Measurements from ENCODE around the gene HMGXB3. TPM values are rescaled to one million over a fixed set of nuclear protein-coding genes. Genes with fewer than 3 reads are reported as not detected.

The HMGXB3 gene
- total RNA-seq (51.5 TPM), polyA plus RNA-seq (10 to 100 TPM; 11.0 to 13.1 (median 12.5) TPM)

- Mint-ChIP-seq H3K27me3 (peaks cover 4% of the 10 kb centered on the region), H3K4me1 (peaks cover 21 to 48% (median 40%) of the 10 kb centered on the region in 4 donors), H3K9me3 (no peaks in the 10 kb centered on the region), H3K36me3 (peaks cover 20% of the 10 kb centered on the region), H3K27ac (peak within 1 kb of the TSS; percentile 90 to 96 (median 94)), H3K4me3 (peak within 1 kb of the TSS; percentile 89 to 96 (median 96))
- Histone ChIP-seq H3K27me3 (ENCODE audit: control insufficient read depth, insufficient read depth, low read length) (no peaks in the 10 kb centered on the region), H3K4me3 (ENCODE audit: low read depth, low read length) (peak within 1 kb of the TSS; percentile 97), H3K4me1 (ENCODE audit: control insufficient read depth, insufficient read depth, low read length, poor library complexity, severe bottlenecking) (peaks cover 29% of the 10 kb centered on the region), H3K36me3 (ENCODE audit: control insufficient read depth, insufficient read depth, low read length) (peaks cover 10% of the 10 kb centered on the region), H3K27ac (ENCODE audit: insufficient read depth, low read length, poor library complexity, severe bottlenecking) (peak within 1 kb of the TSS; percentile 85), H3K9me3 (ENCODE audit: control insufficient read depth in 2 of 2, low read length in 2 of 2) (no peaks in the 10 kb centered on the region)
- ATAC-seq (ENCODE audit: low read depth in 2 of 2) (peak; percentile 74 to 77), DNase-seq (peak; percentile 80 to 94 (median 80))
These were observed at the start of gene HMGXB3, which contains the start of gene TIGD6 for GRCh38 chr5:150000256-150000989. Gene HMGXB3, plus strand, starts transcription at chr5:150000739. Its CDS starts 4,114 bp downstream, at chr5:150004853. Gene TIGD6, minus strand, starts transcription at chr5:150000654. Its CDS starts 4,306 bp downstream, at chr5:149996348.

DNA sequence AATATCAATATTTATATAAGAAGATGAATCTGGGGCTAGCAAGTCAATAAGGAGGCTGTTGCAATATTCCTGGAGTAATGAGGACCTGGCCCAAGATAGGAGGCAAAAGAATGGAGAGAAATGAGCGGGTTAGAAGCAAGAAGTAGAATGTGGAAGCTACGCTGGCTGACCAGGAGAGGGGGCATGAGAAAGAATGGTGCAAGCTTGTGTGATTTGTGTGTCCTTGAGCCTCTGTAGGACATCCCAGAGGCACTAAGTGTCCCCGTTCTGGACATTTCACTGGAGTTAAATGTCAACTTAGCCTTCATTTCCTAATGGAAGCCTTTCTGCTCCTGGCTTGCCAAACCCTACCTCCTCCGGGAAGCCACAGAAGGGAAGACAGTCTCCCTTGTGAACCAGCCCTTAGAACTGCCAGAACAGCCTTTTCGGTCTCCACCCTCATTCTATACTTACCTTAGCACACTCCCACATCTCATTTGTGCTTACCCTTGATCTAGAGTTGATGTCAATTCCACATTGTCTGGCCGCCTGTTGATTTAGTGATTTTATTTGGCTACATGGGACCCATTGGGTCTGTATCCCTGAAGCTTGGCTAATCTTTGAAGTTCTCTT, 49.3 kb upstream of the HMGXB3 start:
- H3K4me1 ChIP-seq (ENCODE audit: control insufficient read depth, insufficient read depth, low read length, poor library complexity, severe bottlenecking): no peaks in the 10 kb centered on the region
- peaks cover 16% of the 10 kb centered on the region for H3K27me3 Mint-ChIP-seq
- H3K4me3 Mint-ChIP-seq: no peak overlapping the region
- no peaks in the 10 kb centered on the region for H3K4me1 Mint-ChIP-seq
- H3K9me3 ChIP-seq (ENCODE audit: control insufficient read depth in 2 of 2, low read length in 2 of 2): no peaks in the 10 kb centered on the region
- H3K36me3 ChIP-seq (ENCODE audit: control insufficient read depth, insufficient read depth, low read length): no peaks in the 10 kb centered on the region
- H3K36me3 Mint-ChIP-seq: no peaks in the 10 kb centered on the region
- DNase-seq (no peak), ATAC-seq (ENCODE audit: low read depth in 2 of 2) (no peak)
- H3K27ac ChIP-seq (ENCODE audit: insufficient read depth, low read length, poor library complexity, severe bottlenecking): no peak overlapping the region
- peaks cover 5% of the 10 kb centered on the region for H3K27me3 ChIP-seq (ENCODE audit: control insufficient read depth, insufficient read depth, low read length)
- H3K9me3 Mint-ChIP-seq: no peaks in the 10 kb centered on the region
- H3K27ac Mint-ChIP-seq: no peak overlapping the region
- H3K4me3 ChIP-seq (ENCODE audit: low read depth, low read length): no peak overlapping the region

GRCh38 chr5:149953436-149954121, 47.0 kb upstream of the HMGXB3 start:
- H3K9me3 ChIP-seq (ENCODE audit: control insufficient read depth in 2 of 2, low read length in 2 of 2): no peaks in the 10 kb centered on the region
- H3K27me3 ChIP-seq (ENCODE audit: control insufficient read depth, insufficient read depth, low read length): no peaks in the 10 kb centered on the region
- H3K27ac ChIP-seq (ENCODE audit: insufficient read depth, low read length, poor library complexity, severe bottlenecking): no peak overlapping the region
- no peaks in the 10 kb centered on the region for H3K36me3 ChIP-seq (ENCODE audit: control insufficient read depth, insufficient read depth, low read length)
- no peak for ATAC-seq (ENCODE audit: low read depth in 2 of 2)
- H3K27me3 Mint-ChIP-seq: peaks cover 13% of the 10 kb centered on the region
- H3K4me3 Mint-ChIP-seq: no peak overlapping the region
- H3K4me1 Mint-ChIP-seq: no peaks in the 10 kb centered on the region
- H3K4me3 ChIP-seq (ENCODE audit: low read depth, low read length): no peak overlapping the region
- no peak for DNase-seq
- no peaks in the 10 kb centered on the region for H3K36me3 Mint-ChIP-seq
- H3K27ac Mint-ChIP-seq: no peak overlapping the region
- H3K9me3 Mint-ChIP-seq: no peaks in the 10 kb centered on the region
- no peaks in the 10 kb centered on the region for H3K4me1 ChIP-seq (ENCODE audit: control insufficient read depth, insufficient read depth, low read length, poor library complexity, severe bottlenecking)

DNA sequence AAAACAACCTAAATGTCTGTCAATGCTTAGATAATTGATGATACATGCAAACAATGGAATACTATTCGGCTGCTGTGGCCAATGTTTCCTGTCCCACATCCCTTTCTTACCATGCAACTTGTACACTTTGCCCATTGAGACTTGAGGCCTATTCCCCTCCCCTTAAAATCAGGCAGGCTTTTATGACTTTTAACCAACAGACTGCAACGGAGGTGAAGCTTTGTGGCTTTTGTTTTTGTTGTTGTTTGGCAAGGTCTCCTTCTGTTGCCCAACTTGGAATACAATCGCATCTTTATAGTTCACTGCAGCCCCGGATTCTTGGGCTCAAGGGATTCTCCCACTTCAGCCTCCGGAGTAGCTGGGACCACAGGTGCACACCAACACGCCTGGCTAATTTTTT, 45.7 kb upstream of the HMGXB3 start:
- no peaks in the 10 kb centered on the region for H3K27me3 ChIP-seq (ENCODE audit: control insufficient read depth, insufficient read depth, low read length)
- no peaks in the 10 kb centered on the region for H3K9me3 ChIP-seq (ENCODE audit: control insufficient read depth in 2 of 2, low read length in 2 of 2)
- H3K4me1 ChIP-seq (ENCODE audit: control insufficient read depth, insufficient read depth, low read length, poor library complexity, severe bottlenecking): peaks cover 5% of the 10 kb centered on the region
- Mint-ChIP-seq H3K9me3 (no peaks in the 10 kb centered on the region), H3K4me1 (peaks cover 4 to 11% (median 6%) of the 10 kb centered on the region in 4 donors), H3K36me3 (no peaks in the 10 kb centered on the region), H3K4me3 (no peak overlapping the region), H3K27ac (no peak overlapping the region), H3K27me3 (peaks cover 7% of the 10 kb centered on the region)
- no peak overlapping the region for H3K27ac ChIP-seq (ENCODE audit: insufficient read depth, low read length, poor library complexity, severe bottlenecking)
- no peak overlapping the region for H3K4me3 ChIP-seq (ENCODE audit: low read depth, low read length)
- H3K36me3 ChIP-seq (ENCODE audit: control insufficient read depth, insufficient read depth, low read length): no peaks in the 10 kb centered on the region
- ATAC-seq (ENCODE audit: low read depth in 2 of 2): no peak
- DNase-seq: no peak

- no peak overlapping the region for H3K27ac Mint-ChIP-seq
- Histone ChIP-seq H3K4me3 (ENCODE audit: low read depth, low read length) (no peak overlapping the region), H3K4me1 (ENCODE audit: control insufficient read depth, insufficient read depth, low read length, poor library complexity, severe bottlenecking) (peaks cover 14% of the 10 kb centered on the region), H3K27me3 (ENCODE audit: control insufficient read depth, insufficient read depth, low read length) (no peaks in the 10 kb centered on the region), H3K36me3 (ENCODE audit: control insufficient read depth, insufficient read depth, low read length) (no peaks in the 10 kb centered on the region), H3K27ac (ENCODE audit: insufficient read depth, low read length, poor library complexity, severe bottlenecking) (no peak overlapping the region), H3K9me3 (ENCODE audit: control insufficient read depth in 2 of 2, low read length in 2 of 2) (no peaks in the 10 kb centered on the region)
- ATAC-seq (ENCODE audit: low read depth in 2 of 2) (no peak), DNase-seq (no peak)
- H3K27me3 Mint-ChIP-seq: no peaks in the 10 kb centered on the region
- H3K4me1 Mint-ChIP-seq: peaks cover 9 to 24% (median 18%) of the 10 kb centered on the region in 4 donors
- H3K9me3 Mint-ChIP-seq: no peaks in the 10 kb centered on the region
- no peaks in the 10 kb centered on the region for H3K36me3 Mint-ChIP-seq
- H3K4me3 Mint-ChIP-seq: peak overlapping the region in 1 of 4 donors; percentile 19
These were observed 43.9 kb upstream of the HMGXB3 start for GRCh38 chr5:149956685-149957084.

DNA sequence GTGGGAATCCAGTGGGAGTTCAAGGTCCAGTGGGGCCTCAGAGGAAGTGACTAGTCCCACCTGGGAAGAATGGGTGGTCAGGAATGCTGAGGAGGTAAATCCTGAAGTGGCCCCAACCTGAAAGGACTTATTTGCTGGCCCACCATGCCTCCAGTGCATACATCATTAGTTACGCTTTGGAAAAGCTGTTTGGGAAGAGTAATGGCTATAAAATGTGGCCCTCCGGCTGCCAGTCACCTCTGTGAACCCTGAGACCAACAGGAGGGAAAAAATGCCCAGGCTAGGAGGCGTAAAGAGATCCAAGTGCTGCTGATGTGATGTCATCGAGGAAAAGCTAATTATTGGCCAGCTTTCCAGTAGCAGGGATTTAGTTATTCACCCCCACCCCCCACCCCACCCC, 42.7 kb upstream of the HMGXB3 start:
- ATAC-seq (ENCODE audit: low read depth in 2 of 2) (no peak), DNase-seq (no peak)
- Mint-ChIP-seq H3K9me3 (no peaks in the 10 kb centered on the region), H3K4me3 (peak overlapping the region in 2 of 4 donors; percentile 16 to 40), H3K27ac (no peak overlapping the region), H3K4me1 (peaks cover 9 to 33% (median 26%) of the 10 kb centered on the region in 4 donors), H3K27me3 (no peaks in the 10 kb centered on the region), H3K36me3 (peaks cover 3% of the 10 kb centered on the region)
- no peak overlapping the region for H3K4me3 ChIP-seq (ENCODE audit: low read depth, low read length)
- H3K36me3 ChIP-seq (ENCODE audit: control insufficient read depth, insufficient read depth, low read length): no peaks in the 10 kb centered on the region
- no peaks in the 10 kb centered on the region for H3K9me3 ChIP-seq (ENCODE audit: control insufficient read depth in 2 of 2, low read length in 2 of 2)
- H3K27me3 ChIP-seq (ENCODE audit: control insufficient read depth, insufficient read depth, low read length): no peaks in the 10 kb centered on the region
- H3K4me1 ChIP-seq (ENCODE audit: control insufficient read depth, insufficient read depth, low read length, poor library complexity, severe bottlenecking): peaks cover 20% of the 10 kb centered on the region
- no peak overlapping the region for H3K27ac ChIP-seq (ENCODE audit: insufficient read depth, low read length, poor library complexity, severe bottlenecking)

DNA sequence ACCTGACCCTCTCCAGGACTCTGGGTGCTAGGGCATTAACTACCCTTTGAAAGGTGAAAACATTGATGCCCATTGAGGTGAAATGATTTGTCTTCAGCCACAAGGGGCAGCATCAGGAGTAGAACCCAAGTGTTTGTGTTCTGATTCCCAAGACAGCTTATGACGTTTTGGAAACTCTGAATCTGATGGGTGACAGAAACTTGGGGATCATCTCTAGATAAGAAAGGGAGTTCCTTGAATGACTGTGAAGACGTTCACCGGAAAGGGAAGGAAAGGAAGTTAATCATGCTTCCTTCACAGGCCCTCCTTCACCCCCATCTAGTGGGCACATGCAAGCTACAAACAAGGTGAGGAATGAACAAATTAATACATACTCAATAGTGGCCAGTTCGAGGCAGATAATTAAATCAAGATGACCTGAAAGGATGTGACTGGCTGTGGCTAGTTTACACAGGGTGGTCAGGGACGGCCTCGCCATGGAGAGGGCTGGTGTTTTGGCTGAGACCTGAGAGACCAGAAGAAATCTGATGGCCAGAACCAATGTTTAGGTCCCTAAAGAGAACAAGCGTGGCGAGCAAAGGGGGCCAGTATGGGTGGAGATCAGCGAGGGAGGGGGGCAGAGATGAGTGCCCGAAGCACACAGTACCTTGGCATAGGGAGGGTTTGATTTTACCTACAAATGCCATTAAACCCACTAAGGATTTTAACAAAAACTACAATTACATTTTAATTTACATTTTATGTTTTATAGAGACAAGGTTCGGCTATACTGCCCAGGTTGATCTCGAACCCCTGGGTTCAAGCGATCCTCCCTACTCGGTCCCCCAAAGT, 40.9 kb upstream of the HMGXB3 start:
- Mint-ChIP-seq H3K4me1 (peaks cover 13 to 35% (median 27%) of the 10 kb centered on the region in 4 donors), H3K27me3 (no peaks in the 10 kb centered on the region), H3K9me3 (no peaks in the 10 kb centered on the region), H3K27ac (peak overlapping the region; percentile 91 to 99 (median 96)), H3K36me3 (peaks cover 4% of the 10 kb centered on the region), H3K4me3 (peak overlapping the region; percentile 93 to 97 (median 96))
- H3K4me1 ChIP-seq (ENCODE audit: control insufficient read depth, insufficient read depth, low read length, poor library complexity, severe bottlenecking): peaks cover 20% of the 10 kb centered on the region
- DNase-seq (peak; percentile 22 to 73 (median 31)), ATAC-seq (ENCODE audit: low read depth in 2 of 2) (no peak)
- H3K27me3 ChIP-seq (ENCODE audit: control insufficient read depth, insufficient read depth, low read length): no peaks in the 10 kb centered on the region
- H3K9me3 ChIP-seq (ENCODE audit: control insufficient read depth in 2 of 2, low read length in 2 of 2): no peaks in the 10 kb centered on the region
- peak overlapping the region; percentile 82 for H3K27ac ChIP-seq (ENCODE audit: insufficient read depth, low read length, poor library complexity, severe bottlenecking)
- peak overlapping the region; percentile 78 for H3K4me3 ChIP-seq (ENCODE audit: low read depth, low read length)
- no peaks in the 10 kb centered on the region for H3K36me3 ChIP-seq (ENCODE audit: control insufficient read depth, insufficient read depth, low read length)

Measured in CD4-positive, CD25-positive, alpha-beta regulatory T cell (primary cell).